ENCODE data around the gene ZNF597.
"Not testable (repeated sequence)": the region's sequence is repeated elsewhere in the genome, so short reads cannot be mapped to it uniquely, and the experiment has no call there.

The ZNF597 gene

GRCh38 chr16:3474870-3475269, 31.6 kb upstream of the ZNF597 start:
- DNase-seq = not testable (repeated sequence)

GRCh38 chr16:3474136-3474779, 31.0 kb upstream of the ZNF597 start:
- DNase-seq = no peak

GRCh38 chr16:3473596-3473943, 30.3 kb upstream of the ZNF597 start:
- DNase-seq = not testable (repeated sequence)

- no peak for DNase-seq
These were observed 29.7 kb upstream of the ZNF597 start for GRCh38 chr16:3472878-3473595.

- DNase-seq = no peak
These were observed 28.3 kb upstream of the ZNF597 start for GRCh38 chr16:3471518-3472176.

- no peak for DNase-seq
These were observed 27.4 kb upstream of the ZNF597 start for GRCh38 chr16:3470723-3471122.

GRCh38 chr16:3469736-3470135, 26.4 kb upstream of the ZNF597 start:
- no peak for DNase-seq

GRCh38 chr16:3468501-3468900, 25.2 kb upstream of the ZNF597 start:
- DNase-seq = no peak

GRCh38 chr16:3467921-3468320, 24.6 kb upstream of the ZNF597 start:
- peak; percentile 48 for DNase-seq

GRCh38 chr16:3467182-3467581, 23.9 kb upstream of the ZNF597 start:
- DNase-seq = no peak

- no peak for DNase-seq
These were observed 22.7 kb upstream of the ZNF597 start for GRCh38 chr16:3465911-3466584.

- DNase-seq = no peak
These were observed 22.0 kb upstream of the ZNF597 start for GRCh38 chr16:3465301-3465700.

- no peak for DNase-seq
These were observed 17.8 kb upstream of the ZNF597 start for GRCh38 chr16:3461151-3461550.

- DNase-seq = no peak
These were observed 17.3 kb upstream of the ZNF597 start for GRCh38 chr16:3460585-3460984.

GRCh38 chr16:3460121-3460520, 16.8 kb upstream of the ZNF597 start:
- DNase-seq = no peak

GRCh38 chr16:3459401-3460090, 16.2 kb upstream of the ZNF597 start:
- no peak for DNase-seq

GRCh38 chr16:3458852-3459361, 15.6 kb upstream of the ZNF597 start:
- no peak for DNase-seq

- peak; percentile 50 for DNase-seq
These were observed 15.1 kb upstream of the ZNF597 start for GRCh38 chr16:3458278-3458851.

- DNase-seq = peak; percentile 90
These were observed 14.3 kb upstream of the ZNF597 start for GRCh38 chr16:3457434-3458252.

GRCh38 chr16:3454631-3455147, 11.4 kb upstream of the ZNF597 start:
- no peak for DNase-seq

- no peak for DNase-seq
These were observed 10.8 kb upstream of the ZNF597 start for GRCh38 chr16:3454093-3454492.
